DND-41 (cell line): Measurements from ENCODE around the gene ZSCAN31.

Experiments used
- ATAC-seq: fragments of 200-7000 bp; cut with Tn5 transposase; 3 replicates; pipeline ENCODE4 v1.9.1; 2021; ENCODE audit warnings: low read depth; ENCODE audit not compliant: insufficient read depth
- DNase-seq: peaks from one replicate; pipeline ENCODE4 v3.0.0-alpha.2; 2020
- H2AFZ ChIP-seq: 2 replicates; pipeline ENCODE4 v1.6.0; 2012; ENCODE audit warnings: low read depth, low read length
- H3K27ac ChIP-seq: 2 replicates; pipeline ENCODE4 v1.5.1; 2012; ENCODE audit warnings: low read length, inconsistent platforms
- H3K27me3 ChIP-seq: fragments of 200-600 bp; sonication (generic); 2 replicates; pipeline ENCODE4 v1.6.0; 2012; ENCODE audit warnings: low read length, mild to moderate bottlenecking, inconsistent platforms; ENCODE audit not compliant: insufficient read depth, poor library complexity
- H3K36me3 ChIP-seq: 2 replicates; pipeline ENCODE4 v1.5.1; 2012; ENCODE audit warnings: low read length, inconsistent platforms; ENCODE audit not compliant: insufficient read depth
- H3K4me1 ChIP-seq: 2 replicates; pipeline ENCODE4 v1.5.1; 2012; ENCODE audit warnings: mild to moderate bottlenecking, low read length; ENCODE audit not compliant: insufficient read depth
- H3K4me2 ChIP-seq: 2 replicates; pipeline ENCODE4 v1.6.0; 2012; ENCODE audit warnings: mild to moderate bottlenecking, moderate library complexity, low read length, inconsistent platforms; ENCODE audit not compliant: insufficient read depth
- H3K4me3 ChIP-seq, 2 experiments: fragments of 200-600 bp in 1 of 2; shearing (Covaris generic) in 1 of 2; 2 replicates each; pipeline ENCODE4 v1.5.1; 2012 to 2016; ENCODE audit warnings: inconsistent platforms in 2 of 2, low read length in 2 of 2, mild to moderate bottlenecking in 2 of 2, low read depth in 1 of 2, moderate library complexity in 1 of 2
- H3K79me2 ChIP-seq: 2 replicates; pipeline ENCODE4 v1.6.0; 2012; ENCODE audit warnings: low read length, inconsistent platforms; ENCODE audit not compliant: insufficient read depth
- H3K9ac ChIP-seq: 2 replicates; pipeline ENCODE4 v1.6.0; 2012; ENCODE audit warnings: low read depth, mild to moderate bottlenecking, inconsistent platforms, low read length, moderate library complexity
- H3K9me3 ChIP-seq: 2 replicates; pipeline ENCODE4 v1.5.1; 2012; ENCODE audit warnings: low read length, moderate library complexity, mild to moderate bottlenecking, inconsistent platforms; ENCODE audit not compliant: insufficient read depth, severe bottlenecking
- H4K20me1 ChIP-seq: 2 replicates; pipeline ENCODE4 v1.6.0; 2012; ENCODE audit warnings: low read length; ENCODE audit not compliant: insufficient read depth
- CTCF ChIP-seq: IDR thresholded peaks from 2 replicates; pipeline ENCODE4 v1.5.1; 2012; ENCODE audit warnings: borderline replicate concordance, low read length, moderate library complexity, mild to moderate bottlenecking; ENCODE audit not compliant: poor library complexity, severe bottlenecking; ENCODE audit errors: extremely low read depth
- EZH2 ChIP-seq: IDR thresholded peaks from 3 replicates; pipeline ENCODE4 v1.6.1; 2012; ENCODE audit warnings: borderline replicate concordance, low read depth, mild to moderate bottlenecking, moderate library complexity, low read length, inconsistent platforms; ENCODE audit not compliant: severe bottlenecking

The ZSCAN31 gene

GRCh38 chr6:28371706-28372451 is 35.9 kb upstream of the ZSCAN31 start:
- no peaks in the 10 kb centered on the region for H3K79me2 ChIP-seq
- DNase-seq, result no peak
- H2AFZ ChIP-seq, result no peak overlapping the region

GRCh38 chr6:28371280-28371679 is 35.3 kb upstream of the ZSCAN31 start:
- Histone ChIP-seq H3K27me3 (no peaks in the 10 kb centered on the region), H3K4me3 (no peak overlapping the region), H3K9ac (no peak overlapping the region), H3K4me2 (no peak overlapping the region), H3K9me3 (no peaks in the 10 kb centered on the region), H3K27ac (no peak overlapping the region), H3K4me1 (no peaks in the 10 kb centered on the region), H2AFZ (no peak overlapping the region), H3K36me3 (peaks cover 12% of the 10 kb centered on the region), H3K79me2 (no peaks in the 10 kb centered on the region), H4K20me1 (no peaks in the 10 kb centered on the region)
- DNase-seq, result no peak
- ATAC-seq, result no peak
- no peak for TF ChIP-seq CTCF
- TF ChIP-seq EZH2, result no peak

More at GRCh38 chr6:28371706-28372451, 35.9 kb upstream of the ZSCAN31 start:
- no peaks in the 10 kb centered on the region for H3K4me1 ChIP-seq
- TF ChIP-seq CTCF (no peak), EZH2 (no peak)
- no peak overlapping the region for H3K27ac ChIP-seq
- H3K36me3 ChIP-seq, result peaks cover 8% of the 10 kb centered on the region
- H3K4me2 ChIP-seq, result no peak overlapping the region
- no peak for ATAC-seq
- H3K9me3 ChIP-seq, result no peaks in the 10 kb centered on the region
- no peak overlapping the region for H3K9ac ChIP-seq
- H3K4me3 ChIP-seq, result no peak overlapping the region
- no peaks in the 10 kb centered on the region for H4K20me1 ChIP-seq
- no peaks in the 10 kb centered on the region for H3K27me3 ChIP-seq

- Histone ChIP-seq H3K27ac (no peak overlapping the region), H3K4me2 (no peak overlapping the region), H3K79me2 (no peaks in the 10 kb centered on the region), H2AFZ (no peak overlapping the region), H3K4me3 (no peak overlapping the region), H3K27me3 (no peaks in the 10 kb centered on the region), H3K9ac (no peak overlapping the region), H3K9me3 (no peaks in the 10 kb centered on the region), H3K36me3 (peaks cover 14% of the 10 kb centered on the region; the same call in 1 of the 2 replicates), H4K20me1 (no peaks in the 10 kb centered on the region), H3K4me1 (no peaks in the 10 kb centered on the region)
- TF ChIP-seq CTCF, result no peak
- TF ChIP-seq EZH2, result no peak
- ATAC-seq, result no peak
- DNase-seq, result no peak
Measured at GRCh38 chr6:28370440-28370839, 34.5 kb upstream of the ZSCAN31 start.
